Activated naive CD4-positive, alpha-beta T cell treated with anti-CD3 and anti-CD28 coated beads for 36 hours (primary cell): ENCODE data around the gene RFX8. TPM values are rescaled to one million over a fixed set of nuclear protein-coding genes. Genes with fewer than 3 reads are reported as not detected.

Experiments used
- CTCF ChIA-PET: fragments of 350-600 bp; sonication (Branson Sonifier 250); formaldehyde crosslinking; loops from one replicate; lab custom pipeline; 2021; ENCODE audit warnings: antibody characterized with exemption; lab: Charles Lee
- DNase-seq: peaks from one replicate; pipeline ENCODE4 v3.0.0-alpha.2; 2020
- H3K27ac Mint-ChIP-seq: one replicate; pipeline ENCODE4 v1.8.0; 2021; ENCODE audit warnings: mild to moderate bottlenecking, mixed read lengths
- H3K27me3 Mint-ChIP-seq: one replicate; pipeline ENCODE4 v1.8.0; 2021; ENCODE audit warnings: low read depth, mixed read lengths
- H3K36me3 Mint-ChIP-seq: one replicate; pipeline ENCODE4 v1.8.0; 2021; ENCODE audit warnings: low read depth, mixed read lengths
- H3K4me1 Mint-ChIP-seq: one replicate; pipeline ENCODE4 v1.8.0; 2021; ENCODE audit warnings: low read depth, mixed read lengths
- H3K4me3 Mint-ChIP-seq: one replicate; pipeline ENCODE4 v1.8.0; 2021; ENCODE audit warnings: mild to moderate bottlenecking, moderate library complexity, mixed read lengths
- H3K9me3 Mint-ChIP-seq: one replicate; pipeline ENCODE4 v1.8.0; 2021; ENCODE audit warnings: mixed read lengths
- intact Hi-C: fragments of 100-400 bp; cut with micrococcal nuclease; formaldehyde crosslinking; loops from one replicate; pipeline ENCODE4 v1.15.1; 2023
- total RNA-seq, 2 experiments: library from RNA; stranded (reverse); gene quantifications; one replicate each; pipeline ENCODE4 v1.2.3, GENCODE V29; 2021

Gene RFX8
- total RNA-seq, 2 experiments from 2014 or later: 0.60 to 0.64 TPM

DNA sequence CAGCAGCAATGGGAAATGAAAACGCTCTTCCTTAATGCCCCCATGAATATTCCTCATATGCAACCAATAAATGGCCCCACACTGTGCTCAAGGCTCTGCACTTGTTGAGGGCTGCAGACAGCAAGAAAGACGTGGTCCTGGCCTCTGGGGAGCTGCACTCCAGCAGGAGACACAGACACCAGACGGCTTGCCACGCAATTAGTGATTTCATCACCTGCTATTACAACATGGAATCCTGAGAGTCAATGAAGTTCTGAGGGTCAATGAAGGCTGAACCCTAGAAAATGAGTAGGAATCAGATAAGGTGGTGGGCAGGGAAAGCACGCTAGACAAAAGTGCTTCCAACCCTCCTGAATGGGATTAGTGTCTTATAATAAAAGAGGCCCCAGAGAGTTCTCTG, 106.5 kb downstream of the RFX8 start:
- Mint-ChIP-seq H3K4me1 (no peaks in the 10 kb centered on the region), H3K4me3 (no peak overlapping the region), H3K9me3 (peaks cover 4% of the 10 kb centered on the region), H3K27me3 (no peaks in the 10 kb centered on the region), H3K27ac (no peak overlapping the region), H3K36me3 (no peaks in the 10 kb centered on the region)
- intact Hi-C loops: no loop called here
- CTCF ChIA-PET: interaction anchor here (1.3 kb wide), 1 partner anchor 17 kb away, joined by 3 read pairs; no protein-coding TSS in a partner anchor
- DNase-seq: no peak

DNA sequence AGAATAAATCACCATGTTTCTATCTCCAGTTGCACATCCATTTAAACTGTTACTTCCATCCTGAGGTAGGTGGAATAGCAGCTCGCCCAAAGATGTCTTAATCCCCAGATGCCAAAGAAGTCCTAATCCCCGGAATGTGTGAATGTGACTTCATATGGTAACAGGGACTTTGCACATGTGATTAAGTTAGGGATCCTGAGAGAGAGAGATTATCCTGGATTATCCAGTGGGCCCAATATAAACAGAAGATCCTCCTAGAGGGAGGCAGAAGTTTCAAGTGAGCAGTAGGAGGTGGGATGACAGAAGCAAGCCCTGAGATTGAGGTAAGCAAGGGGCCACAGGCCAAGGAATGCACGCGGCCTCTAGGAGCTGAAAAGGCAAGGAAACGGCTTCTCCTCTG, 107.4 kb downstream of the RFX8 start:
- H3K36me3 Mint-ChIP-seq: no peaks in the 10 kb centered on the region
- no peak overlapping the region for H3K27ac Mint-ChIP-seq
- no peak for DNase-seq
- H3K4me3 Mint-ChIP-seq: no peak overlapping the region
- CTCF ChIA-PET: interaction anchor here (1.3 kb wide), 1 partner anchor 16 kb away, joined by 3 read pairs; no protein-coding TSS in a partner anchor
- intact Hi-C loops: no loop called here
- no peaks in the 10 kb centered on the region for H3K27me3 Mint-ChIP-seq
- H3K9me3 Mint-ChIP-seq: no peaks in the 10 kb centered on the region
- H3K4me1 Mint-ChIP-seq: peaks cover 1% of the 10 kb centered on the region

- Mint-ChIP-seq H3K27ac (no peak overlapping the region), H3K27me3 (no peaks in the 10 kb centered on the region), H3K4me3 (no peak overlapping the region), H3K9me3 (no peaks in the 10 kb centered on the region), H3K4me1 (peaks cover 22% of the 10 kb centered on the region), H3K36me3 (no peaks in the 10 kb centered on the region)
- intact Hi-C loops: no loop called here
- CTCF ChIA-PET: interaction anchor here (0.5 to 1.5 kb wide), 4 partner anchors 21 to 28 kb away, joined by 3 read pairs; no protein-coding TSS in a partner anchor
- DNase-seq: no peak
Observed at GRCh38 chr2:101364878-101365277, 110.0 kb downstream of the RFX8 start.

- Mint-ChIP-seq H3K4me3 (no peak overlapping the region), H3K9me3 (no peaks in the 10 kb centered on the region), H3K27me3 (no peaks in the 10 kb centered on the region), H3K27ac (no peak overlapping the region), H3K4me1 (peaks cover 22% of the 10 kb centered on the region), H3K36me3 (no peaks in the 10 kb centered on the region)
- intact Hi-C loops: no loop called here
- no peak for DNase-seq
- CTCF ChIA-PET: interaction anchor here (0.6 to 2.4 kb wide), 5 partner anchors 15 to 383 kb away, joined by 3 to 15 read pairs (median 5); no protein-coding TSS in a partner anchor
Observed at GRCh38 chr2:101362777-101363176, 112.1 kb downstream of the RFX8 start.

GRCh38 chr2:101362316-101362715, 112.6 kb downstream of the RFX8 start:
- H3K4me3 Mint-ChIP-seq: no peak overlapping the region
- no peak overlapping the region for H3K27ac Mint-ChIP-seq
- CTCF ChIA-PET: interaction anchor here (0.6 to 2.4 kb wide), 5 partner anchors 14 to 384 kb away, joined by 3 to 15 read pairs (median 5); no protein-coding TSS in a partner anchor

GRCh38 chr2:101361522-101361921, 113.4 kb downstream of the RFX8 start:
- Mint-ChIP-seq H3K4me3 (no peak overlapping the region), H3K36me3 (no peaks in the 10 kb centered on the region), H3K27me3 (no peaks in the 10 kb centered on the region), H3K27ac (no peak overlapping the region), H3K4me1 (peaks cover 22% of the 10 kb centered on the region), H3K9me3 (no peaks in the 10 kb centered on the region)
- peak; percentile 49 for DNase-seq
- CTCF ChIA-PET: interaction anchor here (1.3 to 2.4 kb wide), 5 partner anchors 14 to 38 kb away, joined by 3 to 15 read pairs (median 5); no protein-coding TSS in a partner anchor
- intact Hi-C loops: no loop called here

More at GRCh38 chr2:101362316-101362715, 112.6 kb downstream of the RFX8 start:
- Mint-ChIP-seq H3K4me1 (peaks cover 22% of the 10 kb centered on the region), H3K9me3 (no peaks in the 10 kb centered on the region), H3K36me3 (no peaks in the 10 kb centered on the region), H3K27me3 (no peaks in the 10 kb centered on the region)
- intact Hi-C loops: no loop called here
- DNase-seq: no peak

- intact Hi-C loops: no loop called here
- Mint-ChIP-seq H3K27ac (no peak overlapping the region), H3K9me3 (no peaks in the 10 kb centered on the region), H3K27me3 (no peaks in the 10 kb centered on the region), H3K4me1 (peaks cover 22% of the 10 kb centered on the region), H3K36me3 (no peaks in the 10 kb centered on the region), H3K4me3 (no peak overlapping the region)
- CTCF ChIA-PET: interaction anchor here (1.3 to 2.4 kb wide), 2 partner anchors 18 to 21 kb away, joined by 4 to 15 read pairs; no protein-coding TSS in a partner anchor
- no peak for DNase-seq
Observed at GRCh38 chr2:101361121-101361520, 113.8 kb downstream of the RFX8 start.

DNA sequence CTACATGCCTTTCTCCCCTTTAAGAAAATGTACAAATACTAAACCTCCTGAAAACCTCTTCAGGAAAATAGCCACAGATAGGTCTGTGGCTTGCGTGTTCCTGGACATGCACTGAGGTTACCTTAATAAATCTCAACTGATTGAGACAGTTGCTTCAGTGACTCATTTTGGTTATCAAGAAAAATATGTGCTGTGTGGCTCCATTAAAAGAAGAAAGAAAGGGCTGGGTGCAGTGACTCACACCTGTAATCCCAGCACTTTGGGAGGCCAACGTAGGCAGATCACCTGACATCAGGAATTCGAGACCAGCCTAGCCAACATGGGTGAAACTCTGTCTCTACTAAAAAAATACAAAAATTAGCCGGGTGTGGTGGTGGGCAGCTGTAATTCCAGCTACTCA, 114.7 kb downstream of the RFX8 start:
- H3K4me1 Mint-ChIP-seq: peaks cover 22% of the 10 kb centered on the region
- no peak for DNase-seq
- no peaks in the 10 kb centered on the region for H3K36me3 Mint-ChIP-seq
- H3K27me3 Mint-ChIP-seq: no peaks in the 10 kb centered on the region
- CTCF ChIA-PET: no interaction called here
- H3K4me3 Mint-ChIP-seq: no peak overlapping the region
- H3K9me3 Mint-ChIP-seq: no peaks in the 10 kb centered on the region
- no peak overlapping the region for H3K27ac Mint-ChIP-seq
- intact Hi-C loops: no loop called here

- Mint-ChIP-seq H3K9me3 (no peaks in the 10 kb centered on the region), H3K27me3 (no peaks in the 10 kb centered on the region), H3K4me1 (peaks cover 22% of the 10 kb centered on the region), H3K27ac (no peak overlapping the region), H3K4me3 (no peak overlapping the region), H3K36me3 (no peaks in the 10 kb centered on the region)
- intact Hi-C loops: no loop called here
- CTCF ChIA-PET: interaction anchor here (1.0 kb wide), 1 partner anchor 27 kb away, joined by 3 read pairs; no protein-coding TSS in a partner anchor
- DNase-seq: no peak
Observed at GRCh38 chr2:101359410-101359954, 115.4 kb downstream of the RFX8 start.

DNA sequence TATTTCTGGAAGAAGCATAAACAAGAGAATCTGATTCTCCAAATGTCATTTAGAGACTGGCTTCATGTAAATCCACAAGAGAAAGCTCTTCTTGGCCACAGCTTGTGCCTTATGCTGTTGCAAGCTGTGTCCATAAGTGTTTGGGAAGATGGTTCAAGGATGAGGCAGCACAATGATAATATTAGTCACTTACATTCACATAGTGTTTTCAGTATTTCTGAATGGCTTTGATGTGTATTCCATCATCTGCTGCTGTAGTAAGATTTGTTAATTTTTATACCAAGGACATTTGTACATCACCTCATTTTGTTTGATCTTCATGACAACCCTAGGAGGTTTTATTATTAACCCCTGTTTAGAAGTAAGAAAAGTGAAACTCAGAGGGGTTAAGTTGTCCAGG, 117.5 kb downstream of the RFX8 start:
- Mint-ChIP-seq H3K36me3 (no peaks in the 10 kb centered on the region), H3K4me1 (peaks cover 19% of the 10 kb centered on the region), H3K27ac (no peak overlapping the region), H3K27me3 (no peaks in the 10 kb centered on the region), H3K4me3 (no peak overlapping the region), H3K9me3 (no peaks in the 10 kb centered on the region)
- DNase-seq: no peak
- intact Hi-C loops: no loop called here
- CTCF ChIA-PET: interaction anchor here (0.7 kb wide), 1 partner anchor 25 kb away, joined by 4 read pairs; no protein-coding TSS in a partner anchor

DNA sequence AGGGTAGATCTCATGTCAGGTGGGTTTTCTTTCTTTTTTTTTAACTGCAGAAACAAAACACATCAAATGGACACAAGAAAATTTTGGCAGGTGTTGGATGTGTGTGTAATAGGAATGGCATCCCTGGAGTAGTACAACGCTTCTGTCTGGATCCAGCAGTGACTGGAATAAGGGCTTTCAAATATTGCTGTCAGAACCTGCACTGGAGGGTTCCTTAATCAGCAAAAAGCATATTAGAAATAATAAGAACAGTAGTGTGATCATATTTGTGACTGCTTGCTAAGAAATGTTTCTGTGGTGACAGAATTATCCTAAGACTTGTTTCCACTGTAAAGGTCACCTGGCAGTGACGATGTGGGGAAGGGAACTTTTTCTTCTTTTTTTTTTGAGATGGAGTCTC, 118.4 kb downstream of the RFX8 start:
- H3K4me3 Mint-ChIP-seq: no peak overlapping the region
- peaks cover 12% of the 10 kb centered on the region for H3K4me1 Mint-ChIP-seq
- no peaks in the 10 kb centered on the region for H3K36me3 Mint-ChIP-seq
- no peaks in the 10 kb centered on the region for H3K9me3 Mint-ChIP-seq
- no peaks in the 10 kb centered on the region for H3K27me3 Mint-ChIP-seq
- intact Hi-C loops: no loop called here
- no peak for DNase-seq
- H3K27ac Mint-ChIP-seq: no peak overlapping the region
- CTCF ChIA-PET: no interaction called here

DNA sequence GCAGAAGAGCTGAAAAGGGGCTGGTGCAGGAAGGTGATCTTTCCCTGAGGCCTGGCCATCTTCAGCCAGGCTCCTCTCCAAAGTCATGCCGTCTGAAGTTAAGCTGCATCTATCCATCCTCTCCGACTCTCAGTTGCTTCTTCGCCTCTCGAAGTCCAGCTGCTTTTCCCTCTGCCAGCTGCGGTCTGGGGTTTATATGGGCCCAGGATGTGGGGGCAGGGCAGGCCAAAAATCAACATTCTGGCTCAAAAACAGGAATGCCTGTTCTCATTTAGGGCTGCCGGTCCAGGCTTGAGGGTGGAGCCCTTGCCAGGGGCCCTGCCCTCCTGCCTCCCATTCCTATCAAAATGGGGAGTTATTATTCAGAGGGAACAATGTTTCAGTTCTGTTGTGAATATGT, 118.9 kb downstream of the RFX8 start:
- CTCF ChIA-PET: no interaction called here
- no peaks in the 10 kb centered on the region for H3K36me3 Mint-ChIP-seq
- intact Hi-C loops: no loop called here
- H3K4me1 Mint-ChIP-seq: peaks cover 7% of the 10 kb centered on the region
- H3K9me3 Mint-ChIP-seq: no peaks in the 10 kb centered on the region
- no peak overlapping the region for H3K27ac Mint-ChIP-seq
- H3K27me3 Mint-ChIP-seq: no peaks in the 10 kb centered on the region
- DNase-seq: no peak
- H3K4me3 Mint-ChIP-seq: no peak overlapping the region
